Measurements from ENCODE around the gene LRRC39. TPM values are rescaled to one million over a fixed set of nuclear protein-coding genes. Genes with fewer than 3 reads are reported as not detected.

LRRC39 gene
- total RNA-seq, 2 donors from 2014 or later = 1.8 TPM; not detected in 1

GRCh38 chr1:100142343-100142742, 35.7 kb downstream of the LRRC39 start:
- 52 to 57% methylated on average over 3 of the region's 3 CpGs for WGBS, 2 donors
- H3K36me3 ChIP-seq (replicated peaks in 1 of 2; ENCODE audit: insufficient read depth in 1 of 2, low read depth in 2 of 2) = peaks cover 22 to 63% of the 10 kb centered on the region in 2 donors
- H3K4me3 ChIP-seq = no peak overlapping the region
- H3K9me3 ChIP-seq = no peaks in the 10 kb centered on the region
- no peaks in the 10 kb centered on the region for H3K27me3 ChIP-seq
- H3K4me1 ChIP-seq = no peaks in the 10 kb centered on the region
- no peak for TF ChIP-seq POLR2A (IDR thresholded peaks at IDR 0.05)
- TF ChIP-seq, protein P1, sequence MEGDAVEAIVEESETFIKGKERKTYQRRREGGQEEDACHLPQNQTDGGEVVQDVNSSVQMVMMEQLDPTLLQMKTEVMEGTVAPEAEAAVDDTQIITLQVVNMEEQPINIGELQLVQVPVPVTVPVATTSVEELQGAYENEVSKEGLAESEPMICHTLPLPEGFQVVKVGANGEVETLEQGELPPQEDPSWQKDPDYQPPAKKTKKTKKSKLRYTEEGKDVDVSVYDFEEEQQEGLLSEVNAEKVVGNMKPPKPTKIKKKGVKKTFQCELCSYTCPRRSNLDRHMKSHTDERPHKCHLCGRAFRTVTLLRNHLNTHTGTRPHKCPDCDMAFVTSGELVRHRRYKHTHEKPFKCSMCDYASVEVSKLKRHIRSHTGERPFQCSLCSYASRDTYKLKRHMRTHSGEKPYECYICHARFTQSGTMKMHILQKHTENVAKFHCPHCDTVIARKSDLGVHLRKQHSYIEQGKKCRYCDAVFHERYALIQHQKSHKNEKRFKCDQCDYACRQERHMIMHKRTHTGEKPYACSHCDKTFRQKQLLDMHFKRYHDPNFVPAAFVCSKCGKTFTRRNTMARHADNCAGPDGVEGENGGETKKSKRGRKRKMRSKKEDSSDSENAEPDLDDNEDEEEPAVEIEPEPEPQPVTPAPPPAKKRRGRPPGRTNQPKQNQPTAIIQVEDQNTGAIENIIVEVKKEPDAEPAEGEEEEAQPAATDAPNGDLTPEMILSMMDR (IDR thresholded peaks at IDR 0.05) = no peak
- DNase-seq (no peak), ATAC-seq (no peak)
- intact Hi-C loops (cut with DNase I) = no loop called here
- no peak overlapping the region for H3K27ac ChIP-seq

DNA sequence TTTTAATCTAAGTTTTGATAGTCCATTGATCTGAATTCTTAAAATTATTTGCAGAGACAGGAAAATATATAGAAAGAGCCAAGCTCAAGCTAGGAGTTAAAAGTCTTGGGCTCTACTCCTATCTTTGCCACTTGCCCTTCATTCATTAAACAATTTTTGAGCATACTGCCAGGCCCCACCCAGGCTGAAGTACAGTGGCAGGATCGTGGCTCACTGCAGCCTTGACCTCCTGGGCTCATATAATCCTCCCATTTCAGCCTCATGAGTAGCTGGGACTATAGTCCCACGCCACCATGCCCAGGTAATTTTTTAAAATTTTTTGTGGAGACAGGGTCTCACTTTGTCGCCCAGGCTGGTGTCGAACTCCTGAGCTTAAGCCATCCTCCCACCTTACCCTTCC, 36.9 kb downstream of the LRRC39 start:
- Histone ChIP-seq H3K4me1 (no peaks in the 10 kb centered on the region), H3K36me3 (replicated peaks in 1 of 2; ENCODE audit: insufficient read depth in 1 of 2, low read depth in 2 of 2) (peaks cover 22 to 61% of the 10 kb centered on the region in 2 donors), H3K27me3 (no peaks in the 10 kb centered on the region), H3K9me3 (no peaks in the 10 kb centered on the region), H3K27ac (no peak overlapping the region), H3K4me3 (no peak overlapping the region)
- ATAC-seq (no peak), DNase-seq (no peak)
- intact Hi-C loops (cut with DNase I) = no loop called here
- 75 to 80% methylated on average over 4 of the region's 4 CpGs for WGBS, 2 donors
- TF ChIP-seq, protein P1 (IDR thresholded peaks at IDR 0.05) = no peak
- no peak for TF ChIP-seq POLR2A (IDR thresholded peaks at IDR 0.05)

- WGBS, 2 donors = 92 to 100% methylated on average over 2 of the region's 2 CpGs
- DNase-seq (no peak), ATAC-seq (no peak)
- Histone ChIP-seq H3K4me1 (peaks cover 14% of the 10 kb centered on the region), H3K27ac (no peak overlapping the region), H3K4me3 (no peak overlapping the region), H3K27me3 (no peaks in the 10 kb centered on the region), H3K36me3 (replicated peaks in 1 of 2; ENCODE audit: insufficient read depth in 1 of 2, low read depth in 2 of 2) (peaks cover 16 to 35% of the 10 kb centered on the region in 2 donors), H3K9me3 (no peaks in the 10 kb centered on the region)
- TF ChIP-seq POLR2A (IDR thresholded peaks at IDR 0.05) = no peak
- TF ChIP-seq, protein P1 (IDR thresholded peaks at IDR 0.05) = no peak
- intact Hi-C loops (cut with DNase I) = loop anchor here (10.0 kb wide), 1 partner anchor 137 kb away; no protein-coding TSS in a partner anchor
Measured at GRCh38 chr1:100137602-100138001, 40.5 kb downstream of the LRRC39 start.

- no peak for DNase-seq
- intact Hi-C loops (cut with DNase I) = loop anchor here (10.0 kb wide), 1 partner anchor 140 kb away; no protein-coding TSS in a partner anchor
- WGBS, 2 donors = 68 to 71% methylated on average over 3 of the region's 3 CpGs
- no peaks in the 10 kb centered on the region for H3K9me3 ChIP-seq
- peaks cover 4 to 19% of the 10 kb centered on the region in 2 donors for H3K36me3 ChIP-seq (replicated peaks in 1 of 2; ENCODE audit: insufficient read depth in 1 of 2, low read depth in 2 of 2)
- no peak overlapping the region for H3K4me3 ChIP-seq
- TF ChIP-seq POLR2A (IDR thresholded peaks at IDR 0.05) = no peak
- TF ChIP-seq, protein P1 (IDR thresholded peaks at IDR 0.05) = no peak
- no peak overlapping the region for H3K27ac ChIP-seq
- H3K4me1 ChIP-seq = peaks cover 23% of the 10 kb centered on the region
- no peaks in the 10 kb centered on the region for H3K27me3 ChIP-seq
- ATAC-seq = no peak
Measured at GRCh38 chr1:100134872-100135271, 43.2 kb downstream of the LRRC39 start.

Measured in body of pancreas (tissue), 4 donors.